ENCODE results near the gene ZNF774. TPM values are rescaled to one million over a fixed set of nuclear protein-coding genes. Genes with fewer than 3 reads are reported as not detected.

Gene ZNF774
- total RNA-seq, 4 donors from 2014 or later: 0.51 to 5.5 (median 3.8) TPM

- Histone ChIP-seq H3K4me1 (peaks cover 0 to 7% of the 10 kb centered on the region in 2 donors), H3K36me3 (no peaks in the 10 kb centered on the region), H3K9me3 (no peaks in the 10 kb centered on the region), H3K4me3 (no peak overlapping the region), H3K27me3 (no peaks in the 10 kb centered on the region), H3K27ac (peak overlapping the region in 1 of 2 donors; percentile 39)
- intact Hi-C loops (cut with DNase I; ENCODE audit: low total_unique reads): no loop called here
- TF ChIP-seq POLR2A (IDR thresholded peaks at IDR 0.05): no peak
- TF ChIP-seq CTCF (IDR thresholded peaks at IDR 0.05): no peak
- DNase-seq: no peak
Observed at GRCh38 chr15:90360746-90361145, 8.7 kb downstream of the ZNF774 start.

GRCh38 chr15:90362936-90363212 is 10.8 kb downstream of the ZNF774 start:
- peaks cover 0 to 7% of the 10 kb centered on the region in 2 donors for H3K4me1 ChIP-seq
- H3K27ac ChIP-seq: peak overlapping the region; percentile 82 to 92
- TF ChIP-seq CTCF (IDR thresholded peaks at IDR 0.05) (no peak), POLR2A (IDR thresholded peaks at IDR 0.05) (no peak)
- DNase-seq: peak; percentile 48 to 79
- H3K27me3 ChIP-seq: no peaks in the 10 kb centered on the region
- H3K36me3 ChIP-seq: no peaks in the 10 kb centered on the region
- H3K9me3 ChIP-seq: no peaks in the 10 kb centered on the region
- intact Hi-C loops (cut with DNase I; ENCODE audit: low total_unique reads): no loop called here
- no peak overlapping the region for H3K4me3 ChIP-seq

GRCh38 chr15:90364251-90364650 is 12.2 kb downstream of the ZNF774 start:
- Histone ChIP-seq H3K27ac (peak overlapping the region; percentile 82 to 92), H3K4me1 (peaks cover 0 to 7% of the 10 kb centered on the region in 2 donors), H3K27me3 (no peaks in the 10 kb centered on the region), H3K4me3 (no peak overlapping the region), H3K9me3 (no peaks in the 10 kb centered on the region), H3K36me3 (no peaks in the 10 kb centered on the region)
- TF ChIP-seq POLR2A (IDR thresholded peaks at IDR 0.05) (no peak), CTCF (IDR thresholded peaks at IDR 0.05) (no peak)
- intact Hi-C loops (cut with DNase I; ENCODE audit: low total_unique reads): no loop called here
- DNase-seq: no peak

DNA sequence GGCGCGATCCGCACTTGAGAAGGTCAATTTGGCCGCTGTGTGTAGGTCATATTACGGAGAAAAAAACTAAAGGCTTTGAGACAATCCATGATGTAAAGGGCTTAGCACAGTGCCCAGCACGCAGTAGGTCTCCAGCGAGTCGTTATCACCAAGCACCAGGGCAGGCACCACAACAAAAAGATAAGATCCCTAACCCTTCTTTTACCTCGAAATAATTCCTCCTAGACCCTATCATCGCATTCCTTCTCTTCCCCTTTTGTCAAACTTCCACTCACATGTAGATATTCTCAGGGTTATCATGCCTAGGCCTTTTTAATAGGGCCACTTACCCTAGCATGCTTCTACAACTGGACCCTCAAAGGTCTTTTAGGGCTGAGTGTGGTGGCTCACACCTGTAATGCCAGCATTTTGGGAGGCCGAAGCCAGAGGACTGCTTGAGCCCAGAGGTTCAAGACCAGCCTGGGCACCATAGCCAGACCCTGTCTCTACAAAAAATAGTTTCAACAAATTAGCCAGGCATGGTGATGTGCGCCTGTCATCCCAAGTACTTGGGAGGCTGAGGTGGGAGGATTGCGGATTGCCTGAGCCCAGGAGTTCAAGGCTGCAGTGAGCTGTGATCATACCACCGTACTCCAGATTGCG is 13.5 kb downstream of the ZNF774 start:
- H3K4me1 ChIP-seq: peaks cover 0 to 7% of the 10 kb centered on the region in 2 donors
- no peak for DNase-seq
- H3K27ac ChIP-seq: peak overlapping the region; percentile 82 to 92
- no peaks in the 10 kb centered on the region for H3K36me3 ChIP-seq
- no peaks in the 10 kb centered on the region for H3K27me3 ChIP-seq
- no peak for TF ChIP-seq CTCF (IDR thresholded peaks at IDR 0.05)
- TF ChIP-seq POLR2A (IDR thresholded peaks at IDR 0.05): no peak
- no peaks in the 10 kb centered on the region for H3K9me3 ChIP-seq
- intact Hi-C loops (cut with DNase I; ENCODE audit: low total_unique reads): no loop called here
- H3K4me3 ChIP-seq: no peak overlapping the region

DNA sequence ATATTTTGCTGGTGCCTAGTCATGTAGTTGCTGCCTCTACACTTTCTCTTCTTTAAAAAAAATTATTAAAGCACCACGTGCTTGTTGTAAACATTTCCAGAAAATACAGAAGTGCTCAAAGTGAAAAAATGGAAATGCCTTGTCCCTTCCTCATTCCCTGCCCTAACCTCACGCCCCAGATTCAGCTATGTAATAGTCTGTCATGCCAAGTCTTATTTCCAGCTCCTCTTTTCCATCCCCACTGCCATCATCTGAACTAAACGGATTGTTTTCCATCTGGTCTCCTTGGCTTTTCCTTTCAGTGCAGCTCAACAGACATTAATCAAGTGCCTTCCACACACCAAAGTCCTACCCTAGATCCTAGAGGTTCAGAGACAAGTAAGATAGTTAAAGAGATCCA is 15.5 kb downstream of the ZNF774 start:
- intact Hi-C loops (cut with DNase I; ENCODE audit: low total_unique reads): no loop called here
- TF ChIP-seq CTCF (IDR thresholded peaks at IDR 0.05): no peak
- no peaks in the 10 kb centered on the region for H3K9me3 ChIP-seq
- H3K27me3 ChIP-seq: no peaks in the 10 kb centered on the region
- no peak overlapping the region for H3K4me3 ChIP-seq
- peak overlapping the region; percentile 72 to 91 for H3K27ac ChIP-seq
- H3K36me3 ChIP-seq: no peaks in the 10 kb centered on the region
- peaks cover 0 to 7% of the 10 kb centered on the region in 2 donors for H3K4me1 ChIP-seq
- no peak for DNase-seq

Measured in uterus (tissue), 4 donors.